GM12878 (cell line): ENCODE data around the gene OPRD1. TPM values are rescaled to one million over a fixed set of nuclear protein-coding genes. Genes with fewer than 3 reads are reported as not detected.
A peak's percentile ranks its signal among the peaks of the same experiment; 100 is the strongest.

Source experiments
- ATAC-seq: fragments of 200-7000 bp; cut with Tn5 transposase; 3 replicates; pipeline ENCODE4 v1.9.1; 2020; ENCODE audit warnings: mild to moderate bottlenecking, moderate library complexity
- BruUV-seq: library from RNA; stranded (reverse); fragments of 400-500 nt; replicated peaks from 2 replicates; lab custom pipeline; 2021; lab: Mats Ljungman, UMichigan
- CTCF ChIA-PET: fragments of 300-600 bp; sonication (Branson Sonifier 250); formaldehyde crosslinking; extraction: SDS; loops from one replicate; lab custom pipeline; 2021; ENCODE audit warnings: inconsistent platforms; lab: Yijun Ruan, JAX
- POLR2A ChIA-PET: fragments of 350-600 bp; formaldehyde crosslinking; extraction: SDS; loops from one replicate; lab custom pipeline; 2021; ENCODE audit warnings: inconsistent platforms; lab: Charles Lee
- RAD21 ChIA-PET: fragments of 300-600 bp; sonication (Branson Sonifier 250); formaldehyde crosslinking; loops from one replicate; lab custom pipeline; 2023; ENCODE audit warnings: antibody characterized with exemption; ENCODE audit not compliant: unreplicated experiment; lab: Charles Lee
- SMC1A ChIA-PET: fragments of 300-600 bp; sonication (Branson Sonifier 250); formaldehyde crosslinking; loops from one replicate; lab custom pipeline; 2023; ENCODE audit not compliant: unreplicated experiment, uncharacterized antibody; lab: Charles Lee
- DNase-seq: peaks from one replicate; pipeline ENCODE4 v3.0.0-alpha.2; 2011; ENCODE audit warnings: low read depth, low spot score
- FAIRE-seq: peaks from 3 replicates; lab custom pipeline; 2011; peaks lifted over from hg19 to GRCh38; lab: Jason Lieb, UNC
- H2AFZ ChIP-seq: 2 replicates; pipeline ENCODE4 v1.6.0; 2011; ENCODE audit warnings: low read depth, low read length, control low read depth; ENCODE audit not compliant: control insufficient read depth
- H3K27ac ChIP-seq: 2 replicates; pipeline ENCODE4 v1.5.1; 2011; ENCODE audit warnings: control low read depth; ENCODE audit not compliant: control insufficient read depth, insufficient read depth
- H3K27me3 ChIP-seq, 2 experiments: replicated peaks in 1 of 2; 2 replicates each; pipeline versions ENCODE4 v1.6.0 to v1.6.1; 2011; ENCODE audit warnings: low read length in 1 of 2; ENCODE audit not compliant: control insufficient read depth in 2 of 2, insufficient read depth in 2 of 2
- H3K36me3 ChIP-seq, 2 experiments: 2 replicates each; pipeline ENCODE4 v1.5.1; 2011; ENCODE audit warnings: low read length in 1 of 2; ENCODE audit not compliant: control insufficient read depth in 2 of 2, insufficient read depth in 2 of 2
- H3K4me1 ChIP-seq: 2 replicates; pipeline ENCODE4 v1.6.1; 2011; ENCODE audit warnings: mild to moderate bottlenecking, low read length, moderate library complexity, mixed read lengths; ENCODE audit not compliant: control insufficient read depth, insufficient read depth
- H3K4me2 ChIP-seq: 2 replicates; pipeline ENCODE4 v1.6.0; 2011; ENCODE audit warnings: control low read depth; ENCODE audit not compliant: control insufficient read depth, insufficient read depth
- H3K4me3 ChIP-seq: fragments of 200-600 bp; sonication (generic); 2 replicates; pipeline ENCODE4 v1.5.1; 2016
- H3K79me2 ChIP-seq: 2 replicates; pipeline ENCODE4 v1.6.0; 2011; ENCODE audit warnings: low read length; ENCODE audit not compliant: control insufficient read depth, insufficient read depth
- H3K9ac ChIP-seq: 2 replicates; pipeline ENCODE4 v1.8.0; 2011; ENCODE audit warnings: low read length, control low read depth, mixed read lengths; ENCODE audit not compliant: control insufficient read depth, insufficient read depth
- H3K9me3 ChIP-seq: replicated peaks from 3 replicates; pipeline ENCODE4 v1.5.1; 2011; ENCODE audit warnings: mild to moderate bottlenecking, low read length; ENCODE audit not compliant: control insufficient read depth, insufficient read depth
- H4K20me1 ChIP-seq: 2 replicates; pipeline ENCODE4 v1.6.0; 2011; ENCODE audit not compliant: control insufficient read depth, insufficient read depth
- ASH2L ChIP-seq: fragments of 300-600, 200-600 bp; sonication (generic); IDR thresholded peaks from 2 replicates; pipeline ENCODE4 v1.6.1; 2017; ENCODE audit warnings: low read depth, mild to moderate bottlenecking, borderline replicate concordance
- ATF2 ChIP-seq: IDR thresholded peaks from 2 replicates; pipeline ENCODE4 v1.6.1; 2012; ENCODE audit warnings: low read length, inconsistent platforms
- CEBPB ChIP-seq, 2 experiments: fragments of 150-350 bp in 1 of 2; IDR thresholded peaks; 2 replicates each; pipeline ENCODE4 v1.6.1; 2012 to 2014; ENCODE audit warnings: low read depth in 2 of 2, low read length in 2 of 2, borderline replicate concordance in 1 of 2, inconsistent platforms in 1 of 2
- CHD2 ChIP-seq: IDR thresholded peaks from 2 replicates; pipeline ENCODE4 v1.6.1; 2011; ENCODE audit warnings: low read depth, low read length, improper control_type of control experiment, borderline replicate concordance
- E2F4 ChIP-seq: IDR thresholded peaks from 2 replicates; pipeline ENCODE4 v1.6.1; 2012; ENCODE audit warnings: low read depth, low read length, improper control_type of control experiment
- E4F1 ChIP-seq: fragments of 450-650 bp; IDR thresholded peaks from 2 replicates; pipeline ENCODE4 v1.6.1; 2018; ENCODE audit warnings: borderline replicate concordance, mild to moderate bottlenecking; ENCODE audit not compliant: partially characterized antibody
- GATAD2B ChIP-seq: fragments of 450-650 bp; conservative IDR thresholded peaks from 2 replicates; pipeline ENCODE4 v1.6.1; 2017; ENCODE audit warnings: low read depth, mild to moderate bottlenecking, moderate library complexity
- HDGF ChIP-seq: fragments of 450-650 bp; IDR thresholded peaks from 2 replicates; pipeline ENCODE4 v1.6.1; 2016; ENCODE audit warnings: antibody characterized with exemption
- IKZF1 ChIP-seq: fragments of 450-650 bp; conservative IDR thresholded peaks from 2 replicates; pipeline ENCODE4 v1.6.1; 2017; ENCODE audit warnings: antibody characterized with exemption, mild to moderate bottlenecking
- LARP7 ChIP-seq: fragments of 450-650 bp; IDR thresholded peaks from 2 replicates; pipeline ENCODE4 v1.6.1; 2017; ENCODE audit warnings: mild to moderate bottlenecking
- RELB ChIP-seq: fragments of 450-650 bp; IDR thresholded peaks from 2 replicates; pipeline ENCODE4 v1.6.1; 2017; ENCODE audit warnings: low read depth, mild to moderate bottlenecking, moderate library complexity
- SIN3A ChIP-seq: IDR thresholded peaks from 2 replicates; pipeline ENCODE4 v1.6.1; 2012; ENCODE audit warnings: low read depth, low read length, improper control_type of control experiment
- STAT3 ChIP-seq: IDR thresholded peaks from 2 replicates; pipeline ENCODE4 v1.6.1; 2011; ENCODE audit warnings: low read depth, low read length, improper control_type of control experiment
- TCF12 ChIP-seq: IDR thresholded peaks from 2 replicates; pipeline ENCODE4 v1.6.1; 2011; ENCODE audit warnings: low read depth, mild to moderate bottlenecking, low read length
- ZBED1 ChIP-seq: IDR thresholded peaks from 2 replicates; pipeline ENCODE4 v1.6.1; 2016; ENCODE audit warnings: borderline replicate concordance
- WGBS: methylation state at CpG from one replicate; pipeline ENCODE4 v1.1.6; 2016; ENCODE audit warnings: low lambda C conversion rate; ENCODE audit not compliant: insufficient replicate concordance, insufficient coverage; ENCODE audit errors: missing lambda C conversion rate; 5-methylcytosine and 5-hydroxymethylcytosine counted together
- in situ Hi-C: fragments of 300-500 bp; cut with MboI; formaldehyde crosslinking; loops from 9 replicates; pipeline ENCODE4 v1.14.3; 2018; ENCODE audit warnings: mixed read lengths
- intact Hi-C: fragments of 100-400 bp; cut with micrococcal nuclease; formaldehyde crosslinking; loops from one replicate; pipeline ENCODE4 v1.14.2; 2022; ENCODE audit not compliant: unreplicated experiment
- polyA plus RNA-seq, 11 experiments: library from polyadenylated mRNA; depleted of rRNA in 4 of 11; unstranded in 6 of 11; stranded (reverse) in 5 of 11; fragments of >200 nt; fragmentation: Nextera tagmentation in 4 of 11; fragmentation: Illumina TruSeq in 1 of 11; extraction: Ambion mirVana in 4 of 11; extraction: Trizol in 1 of 11; gene quantifications; 1 replicate in 1 of 11; 2 replicates in 10 of 11; pipeline versions ENCODE4 v1.2.1 to v1.2.3, GENCODE V29; 2011 to 2016; ENCODE audit warnings: inconsistent platforms in 2 of 11, missing spikeins in 2 of 11, low read depth in 1 of 11
- total RNA-seq, 4 experiments: library from RNA; depleted of rRNA in 3 of 4; stranded (reverse); fragments of >200 nt in 3 of 4; fragmentation: Illumina TruSeq in 1 of 4; extraction: Trizol in 1 of 4; gene quantifications; 2 replicates each; pipeline versions ENCODE4 v1.2.1 to v1.2.3, GENCODE V29; 2013 to 2021

The OPRD1 gene
- total and polyA plus RNA-seq, 10 of the 15 experiments (the other 5 are each of a cell fraction or from before 2014, with no cell fraction given) = 0.02 TPM; not detected in 8

- Histone ChIP-seq H2AFZ (peak overlapping the region; percentile 91), H3K9me3 (no peaks in the 10 kb centered on the region), H3K27me3 (no peaks in the 10 kb centered on the region), H4K20me1 (no peaks in the 10 kb centered on the region), H3K4me3 (peak overlapping the region; percentile 89), H3K79me2 (peaks cover 13% of the 10 kb centered on the region), H3K9ac (peak overlapping the region; percentile 92), H3K36me3 (no peaks in the 10 kb centered on the region), H3K4me1 (peaks cover 34% of the 10 kb centered on the region), H3K27ac (peak overlapping the region; percentile 68), H3K4me2 (peak overlapping the region; percentile 85)
- RAD21 ChIA-PET = interaction anchor here (0.9 to 11.7 kb wide), 6 partner anchors 10 to 315 kb away, joined by 3 to 284 read pairs (median 6); partner anchors contain the start of genes EPB41 and SRSF4
- SMC1A ChIA-PET = interaction anchor here (1.4 to 2.5 kb wide), 3 partner anchors 10 to 145 kb away, joined by 3 to 9 read pairs (median 3); no protein-coding TSS in a partner anchor
- in situ Hi-C loops (no loop called here), intact Hi-C loops (no loop called here)
- no TSS peak for BruUV-seq
- ATAC-seq (peak; percentile 40), DNase-seq (no peak), FAIRE-seq (no peak)
- under 1% methylated on average over 17 of the region's 41 CpGs for WGBS
- POLR2A ChIA-PET = interaction anchor here (0.5 to 1.8 kb wide), 4 partner anchors 27 to 229 kb away, joined by 3 to 8 read pairs (median 4); partner anchors contain the start of gene EPB41
- CTCF ChIA-PET = interaction anchor here (0.7 to 2.0 kb wide), 6 partner anchors 26 to 315 kb away, joined by 3 to 11 read pairs (median 3); partner anchors contain the start of gene YTHDF2
- no peak for TF ChIP-seq RELB
- 0 out of 2 replicates have a peak, but pooled peaks have one; percentile 1 for TF ChIP-seq SIN3A
- TF ChIP-seq LARP7 = peak; percentile 57; the same call in 1 of the 2 replicates
- TF ChIP-seq IKZF1 = 0 out of 2 replicates have a peak, but pooled peaks have one; percentile 10
- no peak for TF ChIP-seq CHD2
- TF ChIP-seq E2F4 = no peak
- TF ChIP-seq GATAD2B = 0 out of 2 replicates have a peak, but pooled peaks have one; percentile 18
- TF ChIP-seq STAT3 = no peak
- TF ChIP-seq ASH2L = 0 out of 2 replicates have a peak, but pooled peaks have one; percentile 3
- TF ChIP-seq TCF12 = 0 out of 2 replicates have a peak, but pooled peaks have one; percentile 51
- TF ChIP-seq ZBED1 = no peak
- no peak for TF ChIP-seq HDGF
- TF ChIP-seq CEBPB (IDR thresholded peaks at IDR 0.05; ENCODE audit: borderline replicate concordance in 1 of 2, low read depth in 2 of 2, low read length in 2 of 2) = no peak
- TF ChIP-seq E4F1 = no peak
- no peak for TF ChIP-seq ATF2
Observed at GRCh38 chr1:28887419-28887834, 75.5 kb downstream of the OPRD1 start.
